ENCODE measurements around the gene ZNF407. TPM values are rescaled to one million over a fixed set of nuclear protein-coding genes. Genes with fewer than 3 reads are reported as not detected.

ZNF407 gene
- polyA plus RNA-seq, 1 donor = 5.8 TPM

DNA sequence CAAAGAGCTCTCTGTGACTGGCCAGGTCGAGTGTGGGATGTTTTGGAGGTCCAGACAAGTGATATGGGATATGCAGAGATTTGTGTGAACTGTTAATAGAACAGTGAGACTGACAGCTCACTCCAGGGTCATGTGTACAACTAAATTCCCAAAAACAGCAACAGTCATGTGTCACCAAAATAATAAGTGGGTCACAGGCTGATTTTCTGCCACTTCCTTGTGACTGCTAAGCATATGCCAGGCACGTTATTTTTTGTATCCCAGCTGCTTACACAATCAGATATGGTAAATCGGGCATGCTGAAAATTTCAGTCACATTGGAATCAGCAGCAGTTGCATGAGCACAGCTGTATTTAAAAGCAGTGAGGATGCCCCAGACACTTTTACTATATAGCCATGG, 412.6 kb downstream of the ZNF407 start:
- DNase-seq (ENCODE audit: low read depth) = no peak

DNA sequence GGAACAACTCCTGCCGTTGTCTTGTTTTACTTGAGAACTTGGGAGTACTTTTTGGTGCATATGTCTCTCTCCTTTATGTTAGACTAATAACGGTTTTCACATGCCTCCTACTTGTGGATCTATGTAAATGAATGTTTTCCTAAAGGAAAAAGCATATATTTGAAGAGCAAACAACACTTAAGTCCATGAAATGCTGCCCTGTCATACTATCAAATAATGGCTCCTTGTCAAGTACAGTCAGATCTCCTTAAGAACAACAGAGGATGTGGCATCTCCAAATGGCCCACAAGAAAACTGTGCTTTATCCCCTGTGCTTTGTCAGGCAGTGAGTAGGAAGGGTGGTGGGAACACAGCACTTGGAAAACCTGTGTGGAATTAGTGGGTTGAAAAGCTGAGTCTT, 413.0 kb downstream of the ZNF407 start:
- DNase-seq (ENCODE audit: low read depth) = no peak

DNA sequence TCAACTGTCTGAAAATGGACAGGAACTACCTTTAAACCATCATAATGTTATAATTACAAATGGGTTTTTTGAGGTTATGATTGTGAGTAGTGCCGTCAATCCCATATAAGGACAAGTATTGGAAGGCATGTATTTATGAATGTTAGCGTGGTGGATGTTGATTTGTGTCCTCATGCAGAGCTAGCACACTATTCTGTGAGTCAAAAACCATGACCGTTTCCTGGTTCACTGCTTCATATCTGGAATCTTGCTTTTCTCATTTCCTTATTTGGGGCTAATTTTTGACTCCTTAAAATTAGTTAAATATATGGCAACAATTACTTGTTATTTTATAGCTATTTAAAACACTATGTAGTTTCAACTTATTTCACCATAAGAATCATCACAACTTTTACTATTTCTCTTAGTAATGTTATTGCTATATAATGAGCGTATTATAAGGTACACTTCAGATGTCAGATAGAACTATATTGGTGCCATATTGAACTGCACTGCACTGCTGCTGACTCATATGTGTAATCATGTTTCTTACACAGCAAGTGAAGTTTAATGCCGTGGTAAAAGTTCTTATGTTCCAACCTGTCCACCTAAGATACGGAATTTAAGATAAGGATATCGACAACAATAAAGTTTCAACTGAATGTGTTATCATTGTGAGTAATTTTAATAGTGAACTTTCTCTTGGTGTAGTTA, 418.5 kb downstream of the ZNF407 start:
- DNase-seq (ENCODE audit: low read depth) = no peak

- DNase-seq (ENCODE audit: low read depth) = no peak
These were observed 425.8 kb downstream of the ZNF407 start for GRCh38 chr18:75023473-75023872.

DNA sequence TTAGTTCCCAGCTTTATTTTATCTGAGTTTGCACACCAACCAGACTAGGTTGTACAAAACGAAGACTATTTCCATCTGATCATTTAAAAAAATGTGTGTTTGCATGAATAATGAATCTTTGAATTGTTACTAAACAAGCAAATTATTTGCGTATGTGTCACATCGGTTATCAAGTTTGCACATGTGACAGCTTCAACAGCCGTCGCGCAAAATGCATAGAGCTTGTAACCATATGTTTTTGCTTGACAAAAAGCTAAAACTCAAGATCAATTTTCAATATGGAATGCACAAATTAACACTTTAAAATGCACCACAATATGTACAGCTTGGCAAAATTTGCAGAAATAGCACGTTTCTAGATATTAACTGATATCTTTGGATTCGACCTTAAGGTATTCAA, 427.2 kb downstream of the ZNF407 start:
- DNase-seq (ENCODE audit: low read depth) = no peak

GRCh38 chr18:75025573-75025972, 427.9 kb downstream of the ZNF407 start:
- no peak for DNase-seq (ENCODE audit: low read depth)

DNA sequence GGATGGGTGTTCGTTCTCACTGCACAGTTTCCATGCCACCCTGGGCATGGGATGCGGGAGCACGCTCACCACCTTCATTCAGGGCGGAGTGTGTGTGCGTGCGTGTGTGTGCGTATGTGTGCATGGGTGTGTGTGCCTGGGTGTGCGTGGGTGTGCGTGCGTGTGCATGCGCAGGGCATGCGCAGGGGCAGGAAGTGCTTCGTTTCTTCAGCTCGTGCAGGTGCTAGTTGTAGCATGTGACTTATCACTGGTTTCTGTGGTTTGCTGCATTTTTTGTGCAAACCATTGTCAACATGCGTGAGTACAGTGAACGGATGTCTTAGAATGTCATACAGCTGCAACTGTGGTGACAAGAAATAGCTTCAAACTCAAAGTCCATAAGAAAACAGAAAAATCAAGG, 431.8 kb downstream of the ZNF407 start:
- no peak for DNase-seq (ENCODE audit: low read depth)

GRCh38 chr18:75031717-75032317, 434.1 kb downstream of the ZNF407 start:
- DNase-seq (ENCODE audit: low read depth) = no peak

DNA sequence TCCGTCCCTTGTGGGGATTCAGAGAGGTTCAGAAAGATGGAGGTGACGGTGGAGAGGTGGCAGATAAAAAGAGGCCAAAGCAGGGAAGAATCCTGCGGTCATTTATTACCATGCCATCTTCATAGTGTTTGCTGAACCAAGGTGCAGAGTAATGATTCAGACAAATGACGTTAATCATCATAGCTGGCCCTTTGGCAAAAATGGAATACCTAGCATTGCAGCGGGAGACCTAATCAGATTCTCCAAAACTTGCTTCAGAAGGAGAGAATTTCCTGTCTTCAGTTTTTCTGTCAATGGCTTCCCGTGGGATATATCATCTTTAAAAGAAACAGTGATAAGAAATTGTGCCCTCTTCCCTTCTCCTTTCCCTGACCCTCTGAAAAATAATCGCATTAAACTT, 435.8 kb downstream of the ZNF407 start:
- no peak for DNase-seq (ENCODE audit: low read depth)

- no peak for DNase-seq (ENCODE audit: low read depth)
These were observed 437.3 kb downstream of the ZNF407 start for GRCh38 chr18:75034937-75035336.

DNA sequence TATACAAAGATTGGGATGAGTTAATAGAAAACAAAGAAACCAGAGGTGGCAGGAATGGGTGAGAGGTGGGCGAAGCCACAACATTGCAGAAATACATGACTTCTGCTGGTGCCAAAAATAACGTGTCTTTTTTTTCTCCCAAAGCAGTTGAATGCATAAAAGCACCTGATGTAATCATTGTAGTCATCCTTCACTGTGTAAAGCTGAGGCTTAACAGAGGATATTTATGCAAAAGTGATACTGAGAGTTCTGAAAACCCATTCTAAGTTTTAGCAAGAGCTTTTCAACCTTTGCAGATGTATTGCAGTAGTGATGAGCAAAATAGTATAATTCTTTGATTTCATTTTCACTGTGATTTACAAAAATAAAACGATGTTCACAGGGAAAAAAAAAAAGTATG, 438.3 kb downstream of the ZNF407 start:
- DNase-seq (ENCODE audit: low read depth) = no peak

DNA sequence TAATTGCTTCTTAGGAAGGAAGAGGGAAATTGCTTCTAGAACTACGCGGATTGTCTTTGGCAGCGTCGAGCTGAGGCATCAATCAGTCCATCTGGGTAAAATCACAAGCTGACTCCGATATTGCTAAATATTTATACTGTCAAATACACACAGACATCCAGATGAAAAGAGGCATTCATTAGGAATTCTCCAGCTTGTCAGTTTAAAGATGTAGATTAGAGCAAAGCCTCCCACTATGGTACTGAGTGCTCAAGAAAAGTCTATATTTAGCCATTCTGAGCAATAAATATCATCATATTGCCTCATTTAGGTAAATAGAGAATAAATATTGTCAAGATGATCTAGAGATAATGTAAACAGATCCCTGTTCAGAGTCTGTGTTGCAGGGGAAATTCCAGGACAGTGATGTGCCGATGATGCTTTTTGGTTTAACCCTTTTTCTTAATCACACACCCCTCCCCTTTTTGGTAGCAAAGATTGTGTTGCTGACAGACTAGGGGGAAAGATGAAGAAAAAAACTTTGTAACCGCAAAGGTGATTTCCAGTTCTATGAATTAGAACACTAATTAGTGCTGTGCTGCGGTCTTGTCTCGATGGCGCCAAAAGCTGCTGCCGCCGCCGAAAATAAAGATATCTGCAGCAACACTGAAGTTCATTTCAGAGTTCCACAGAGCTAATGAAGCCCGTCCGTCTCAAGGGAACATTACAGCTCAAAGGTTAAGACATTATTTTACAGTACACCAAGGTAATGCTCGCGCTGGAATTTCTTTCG, 439.4 kb downstream of the ZNF407 start:
- no peak for DNase-seq (ENCODE audit: low read depth)

GRCh38 chr18:75037689-75037955, 440.0 kb downstream of the ZNF407 start:
- DNase-seq (ENCODE audit: low read depth) = no peak

DNA sequence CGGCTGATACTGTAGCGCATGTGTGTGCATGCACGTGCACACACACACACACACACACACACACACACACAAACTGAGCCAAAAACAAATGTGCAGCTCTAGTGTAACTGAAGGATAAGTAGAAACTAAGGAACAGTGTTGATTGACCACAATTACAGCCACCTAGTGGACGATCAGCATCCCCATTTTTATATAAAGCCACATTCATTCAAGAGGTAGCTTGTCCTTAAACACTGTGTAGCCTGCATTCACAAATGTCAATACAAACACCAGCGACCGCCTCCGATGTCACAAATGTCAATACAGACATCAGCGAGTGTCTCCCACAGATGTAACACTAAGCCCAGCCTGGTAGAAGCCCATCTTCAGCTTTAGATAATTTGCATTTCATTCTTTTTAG, 443.9 kb downstream of the ZNF407 start:
- no peak for DNase-seq (ENCODE audit: low read depth)

DNA sequence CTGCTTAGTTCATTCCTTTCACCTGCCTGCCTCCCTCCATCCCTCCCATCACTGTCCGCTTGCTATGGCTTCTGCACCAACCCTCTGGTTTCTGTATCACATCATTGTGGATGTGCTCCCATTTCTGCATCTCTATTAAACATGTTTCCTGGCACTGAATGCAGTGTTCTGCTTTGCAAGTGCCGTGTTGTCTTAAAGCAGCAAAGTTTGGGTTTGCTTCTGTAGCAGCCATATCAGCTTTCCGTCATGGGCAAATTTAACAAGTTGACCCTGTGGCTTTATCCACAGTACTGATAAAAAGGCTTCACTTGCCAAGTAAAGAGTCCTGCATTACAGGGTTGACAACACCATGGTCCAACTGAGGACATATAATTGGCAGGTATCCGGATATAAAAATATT, 445.8 kb downstream of the ZNF407 start:
- DNase-seq (ENCODE audit: low read depth) = no peak

DNA sequence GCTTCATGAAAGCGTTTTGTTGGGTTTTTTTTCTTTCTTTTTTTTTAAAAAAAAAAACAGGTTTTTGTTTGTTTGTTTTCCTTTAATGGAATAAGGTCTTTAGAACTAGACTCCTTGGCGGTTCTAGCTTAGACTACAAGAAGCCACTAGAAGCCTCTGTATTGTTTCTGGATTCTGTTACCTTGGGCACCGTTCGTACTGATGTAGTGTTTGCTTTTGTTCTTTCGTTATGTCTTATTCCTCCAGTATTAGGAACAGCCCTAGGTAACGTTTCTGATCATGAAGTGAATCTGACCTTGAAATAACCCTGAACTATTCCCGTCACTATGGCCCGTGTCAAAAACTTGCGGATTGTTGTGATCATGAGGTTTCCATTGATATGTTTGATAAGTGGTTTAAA, 446.6 kb downstream of the ZNF407 start:
- DNase-seq (ENCODE audit: low read depth) = no peak

DNA sequence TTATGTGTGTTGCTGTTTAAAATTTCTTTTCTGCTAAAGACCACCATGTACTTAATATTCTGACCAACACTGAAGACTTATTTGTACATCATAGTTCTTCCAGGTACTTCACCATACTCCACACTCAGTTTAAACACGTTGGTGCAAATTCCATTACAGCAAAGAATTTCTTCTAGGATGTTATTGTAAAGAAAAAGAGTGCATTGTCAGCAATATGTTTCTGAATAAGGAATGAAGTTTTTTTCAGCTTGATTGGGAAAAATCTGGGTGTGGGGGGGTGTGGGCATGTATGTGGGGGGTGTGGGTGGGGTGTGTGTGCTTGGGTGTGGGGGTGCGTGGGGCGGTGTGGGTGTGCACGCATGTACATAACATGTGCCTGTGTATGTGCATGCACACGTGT, 447.1 kb downstream of the ZNF407 start:
- no peak for DNase-seq (ENCODE audit: low read depth)

DNA sequence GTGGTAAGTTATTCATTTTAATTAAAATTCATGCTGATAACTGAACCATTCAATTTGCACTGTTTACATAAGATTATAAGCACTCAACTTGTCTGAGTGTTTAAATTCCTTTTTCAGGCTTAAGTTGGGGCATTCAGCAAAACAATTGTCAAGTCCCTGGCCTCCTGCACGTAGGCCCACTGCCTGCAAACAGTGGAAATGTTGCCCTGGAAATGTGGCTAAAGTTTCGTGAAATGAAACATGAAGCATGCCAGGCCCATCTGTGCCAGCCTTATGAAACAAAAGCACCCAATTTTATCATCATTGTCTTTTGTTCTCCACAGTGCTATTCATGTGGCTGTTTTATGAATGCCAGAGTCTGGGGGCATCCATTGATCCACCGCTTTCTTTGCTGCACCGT, 447.6 kb downstream of the ZNF407 start:
- no peak for DNase-seq (ENCODE audit: low read depth)

GRCh38 chr18:75047240-75047961, 449.7 kb downstream of the ZNF407 start:
- DNase-seq (ENCODE audit: low read depth) = no peak

GRCh38 chr18:75048776-75049454, 451.2 kb downstream of the ZNF407 start:
- DNase-seq (ENCODE audit: low read depth) = no peak

- DNase-seq (ENCODE audit: low read depth) = no peak
These were observed 451.8 kb downstream of the ZNF407 start for GRCh38 chr18:75049455-75049789.

DNA sequence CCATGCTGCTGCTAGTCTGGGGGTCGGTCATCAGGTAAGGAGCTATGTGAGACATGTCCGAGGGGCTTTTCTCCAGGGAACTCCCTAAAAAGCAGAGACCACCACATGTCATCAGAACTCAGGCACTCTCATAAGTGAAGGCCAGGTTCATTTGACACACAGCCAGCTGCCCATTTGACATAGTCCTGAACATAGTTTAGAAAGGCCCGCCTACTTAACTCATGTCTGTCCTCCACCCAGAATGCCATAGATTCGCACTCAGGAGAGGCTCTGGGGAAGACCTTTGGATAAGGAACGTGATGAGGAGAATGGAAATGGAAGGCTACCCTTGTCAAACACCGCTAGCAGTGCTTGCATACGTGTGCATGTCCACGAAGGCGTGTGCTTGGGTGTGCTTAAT, 454.1 kb downstream of the ZNF407 start:
- no peak for DNase-seq (ENCODE audit: low read depth)

Measured in forelimb muscle (tissue), 1 donor.